GM19043 (cell line): ENCODE measurements around the gene DGCR2.
"Not testable (repeated sequence)": the region's sequence is repeated elsewhere in the genome, so short reads cannot be mapped to it uniquely, and the experiment has no call there.

Experiments
- ATAC-seq: cut with Tn5 transposase; IDR thresholded peaks from one replicate; pipeline ENCODE4 v1.9.1; 2021; ENCODE audit warnings: low read depth; ENCODE audit not compliant: unreplicated experiment

DGCR2 gene

GRCh38 chr22:19013881-19014598 is 108.2 kb downstream of the DGCR2 start:
- ATAC-seq: not testable (repeated sequence)

- not testable (repeated sequence) for ATAC-seq
These were observed 108.8 kb downstream of the DGCR2 start for GRCh38 chr22:19013411-19013810.

- no peak for ATAC-seq
These were observed 109.8 kb downstream of the DGCR2 start for GRCh38 chr22:19012308-19012986.

- ATAC-seq: not testable (repeated sequence)
These were observed 110.6 kb downstream of the DGCR2 start for GRCh38 chr22:19011611-19012010.

- no peak for ATAC-seq
These were observed 111.1 kb downstream of the DGCR2 start for GRCh38 chr22:19011075-19011474.

GRCh38 chr22:19005905-19006304 is 116.3 kb downstream of the DGCR2 start:
- ATAC-seq: no peak

- ATAC-seq: no peak
These were observed 117.7 kb downstream of the DGCR2 start for GRCh38 chr22:19004471-19004870.

- ATAC-seq: no peak
These were observed 118.7 kb downstream of the DGCR2 start for GRCh38 chr22:19003508-19003907.

GRCh38 chr22:19002684-19003038 is 119.6 kb downstream of the DGCR2 start:
- no peak for ATAC-seq

- ATAC-seq: no peak
These were observed 121.0 kb downstream of the DGCR2 start for GRCh38 chr22:19001204-19001603.

GRCh38 chr22:19000106-19000505 is 122.1 kb downstream of the DGCR2 start:
- not testable (repeated sequence) for ATAC-seq

GRCh38 chr22:18999416-18999815 is 122.8 kb downstream of the DGCR2 start:
- ATAC-seq: no peak

- ATAC-seq: no peak
These were observed 123.2 kb downstream of the DGCR2 start for GRCh38 chr22:18999008-18999407.

- ATAC-seq: no peak
These were observed 124.3 kb downstream of the DGCR2 start for GRCh38 chr22:18997925-18998315.

- no peak for ATAC-seq
These were observed 124.8 kb downstream of the DGCR2 start for GRCh38 chr22:18997306-18997924.

GRCh38 chr22:18996376-18996900 is 125.8 kb downstream of the DGCR2 start:
- no peak for ATAC-seq

- no peak for ATAC-seq
These were observed 126.9 kb downstream of the DGCR2 start for GRCh38 chr22:18995327-18995711.

- no peak for ATAC-seq
These were observed 127.4 kb downstream of the DGCR2 start for GRCh38 chr22:18994701-18995326.

- no peak for ATAC-seq
These were observed 128.2 kb downstream of the DGCR2 start for GRCh38 chr22:18994056-18994455.

GRCh38 chr22:18992543-18993198 is 129.5 kb downstream of the DGCR2 start:
- ATAC-seq: no peak
